HEK293T (cell line): ENCODE data around the gene FGF2.
"Not testable (repeated sequence)": the region's sequence is repeated elsewhere in the genome, so short reads cannot be mapped to it uniquely, and the experiment has no call there.

Experiments used
- BHLHE40 ChIP-seq: fragments of 450-650 bp; IDR thresholded peaks from 2 replicates; pipeline ENCODE4 v1.6.1; 2016; ENCODE audit warnings: mild to moderate bottlenecking, moderate library complexity, borderline replicate concordance
- FOXK2 ChIP-seq: fragments of 450-650 bp; IDR thresholded peaks from 2 replicates; pipeline ENCODE4 v1.6.1; 2016; ENCODE audit warnings: mild to moderate bottlenecking

GRCh38 chr4:122812823-122813222 is 13.8 kb upstream of the FGF2 start:
- not testable (repeated sequence) for TF ChIP-seq FOXK2, BHLHE40
